Thoracic aorta (tissue), 2 donors: Measurements from ENCODE around the gene TMEM43. TPM values are rescaled to one million over a fixed set of nuclear protein-coding genes. Genes with fewer than 3 reads are reported as not detected.

Experiments used
- ATAC-seq: fragments of 150-250 bp; one replicate; pipeline ENCODE4 v1.8.0; 2017; ENCODE audit warnings: low read depth; ENCODE audit not compliant: insufficient number of reproducible peaks, low FRiP score
- DNase-seq: peaks from one replicate; pipeline ENCODE4 v3.0.0-alpha.2; 2020; ENCODE audit warnings: low spot score
- H3K27ac ChIP-seq, 2 donors: fragments of 200-600 bp; sonication (generic); 1 replicate in 1 of 2; 2 replicates in 1 of 2; pipeline ENCODE4 v1.5.1; 2016; ENCODE audit warnings: mild to moderate bottlenecking in 2 of 2, moderate library complexity in 2 of 2
- H3K27me3 ChIP-seq: fragments of 200-600 bp; sonication (generic); replicated peaks from 2 replicates; pipeline ENCODE4 v1.6.0; 2016; ENCODE audit warnings: mild to moderate bottlenecking; ENCODE audit not compliant: insufficient read depth
- H3K36me3 ChIP-seq: fragments of 200-600 bp; sonication (generic); one replicate; pipeline ENCODE4 v1.5.1; 2016
- H3K4me1 ChIP-seq, 2 donors: fragments of 200-600 bp; sonication (generic); 1 replicate in 1 of 2; 2 replicates in 1 of 2; pipeline versions ENCODE4 v1.5.1 to v1.6.0; 2016; ENCODE audit warnings: low read depth in 2 of 2, mild to moderate bottlenecking in 1 of 2; ENCODE audit not compliant: control insufficient read depth in 1 of 2
- H3K4me3 ChIP-seq: fragments of 200-600 bp; sonication (generic); 2 replicates; pipeline ENCODE4 v1.5.1; 2016; ENCODE audit warnings: mild to moderate bottlenecking
- H3K9me3 ChIP-seq: fragments of 200-600 bp; sonication (generic); 2 replicates; pipeline ENCODE4 v1.5.1; 2016
- total RNA-seq, 2 donors: library from RNA; depleted of rRNA; stranded (reverse); fragments of >200 nt; gene quantifications; one replicate each; pipeline versions ENCODE4 v1.1.0 to v1.2.3, GENCODE V29; 2016
- TF ChIP-seq, protein P1 (sequence below): fragments of 200-600 bp; sonication (generic); IDR thresholded peaks from one replicate; pipeline ENCODE4 v1.5.1; 2019; ENCODE audit warnings: antibody characterized with exemption

Gene TMEM43
- total RNA-seq, 2 donors from 2014 or later, result 161 to 195 TPM

- peak overlapping the region in 1 of 2 donors; percentile 25 for H3K27ac ChIP-seq
- ATAC-seq, result no peak
- H3K4me3 ChIP-seq, result no peak overlapping the region
- DNase-seq, result no peak
- no peaks in the 10 kb centered on the region for H3K27me3 ChIP-seq
- H3K4me1 ChIP-seq, result peaks cover 13 to 23% of the 10 kb centered on the region in 2 donors
- TF ChIP-seq, protein P1, sequence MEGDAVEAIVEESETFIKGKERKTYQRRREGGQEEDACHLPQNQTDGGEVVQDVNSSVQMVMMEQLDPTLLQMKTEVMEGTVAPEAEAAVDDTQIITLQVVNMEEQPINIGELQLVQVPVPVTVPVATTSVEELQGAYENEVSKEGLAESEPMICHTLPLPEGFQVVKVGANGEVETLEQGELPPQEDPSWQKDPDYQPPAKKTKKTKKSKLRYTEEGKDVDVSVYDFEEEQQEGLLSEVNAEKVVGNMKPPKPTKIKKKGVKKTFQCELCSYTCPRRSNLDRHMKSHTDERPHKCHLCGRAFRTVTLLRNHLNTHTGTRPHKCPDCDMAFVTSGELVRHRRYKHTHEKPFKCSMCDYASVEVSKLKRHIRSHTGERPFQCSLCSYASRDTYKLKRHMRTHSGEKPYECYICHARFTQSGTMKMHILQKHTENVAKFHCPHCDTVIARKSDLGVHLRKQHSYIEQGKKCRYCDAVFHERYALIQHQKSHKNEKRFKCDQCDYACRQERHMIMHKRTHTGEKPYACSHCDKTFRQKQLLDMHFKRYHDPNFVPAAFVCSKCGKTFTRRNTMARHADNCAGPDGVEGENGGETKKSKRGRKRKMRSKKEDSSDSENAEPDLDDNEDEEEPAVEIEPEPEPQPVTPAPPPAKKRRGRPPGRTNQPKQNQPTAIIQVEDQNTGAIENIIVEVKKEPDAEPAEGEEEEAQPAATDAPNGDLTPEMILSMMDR, result no peak
- H3K9me3 ChIP-seq, result no peaks in the 10 kb centered on the region
- peaks cover 68% of the 10 kb centered on the region for H3K36me3 ChIP-seq
Observed at GRCh38 chr3:14130707-14131106, 5.9 kb downstream of the TMEM43 start.

GRCh38 chr3:14131134-14131533 is 6.3 kb downstream of the TMEM43 start:
- H3K9me3 ChIP-seq, result no peaks in the 10 kb centered on the region
- ATAC-seq, result no peak
- peak overlapping the region in 1 of 2 donors; percentile 25 for H3K27ac ChIP-seq
- no peaks in the 10 kb centered on the region for H3K27me3 ChIP-seq
- H3K36me3 ChIP-seq, result peaks cover 72% of the 10 kb centered on the region
- DNase-seq, result no peak
- H3K4me1 ChIP-seq, result peaks cover 13 to 23% of the 10 kb centered on the region in 2 donors
- H3K4me3 ChIP-seq, result no peak overlapping the region
- TF ChIP-seq, protein P1, result no peak

DNA sequence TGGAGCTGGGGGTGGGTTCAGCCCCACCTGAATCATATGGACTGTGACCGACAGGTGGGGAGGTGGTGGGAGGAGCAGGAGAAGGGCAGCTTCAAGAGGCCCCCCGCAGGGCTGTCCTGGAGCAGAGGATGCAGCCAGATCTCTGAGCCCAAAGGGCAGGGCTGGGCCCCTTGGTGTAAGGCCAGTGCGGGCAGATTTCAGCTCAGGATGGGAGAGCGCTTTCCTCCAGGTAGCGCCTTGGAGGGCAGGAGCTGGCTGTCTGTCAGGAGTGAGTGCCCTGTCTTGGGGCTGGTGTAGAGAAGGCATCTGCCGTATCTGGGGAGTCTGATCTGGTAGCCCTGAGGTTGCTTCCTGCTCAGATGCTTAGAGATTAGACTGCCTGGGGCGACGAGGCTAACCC is 7.3 kb downstream of the TMEM43 start:
- TF ChIP-seq, protein P1, result no peak
- H3K27ac ChIP-seq, result no peak overlapping the region

GRCh38 chr3:14132689-14133088 is 7.8 kb downstream of the TMEM43 start:
- ATAC-seq (no peak), DNase-seq (no peak)
- TF ChIP-seq, protein P1, result no peak
- peaks cover 10 to 23% of the 10 kb centered on the region in 2 donors for H3K4me1 ChIP-seq
- no peak overlapping the region for H3K4me3 ChIP-seq
- peak overlapping the region in 1 of 2 donors; percentile 26 for H3K27ac ChIP-seq
- no peaks in the 10 kb centered on the region for H3K27me3 ChIP-seq
- peaks cover 74% of the 10 kb centered on the region for H3K36me3 ChIP-seq
- no peaks in the 10 kb centered on the region for H3K9me3 ChIP-seq

More for the DNA sequence above, 7.3 kb downstream of the TMEM43 start:
- Histone ChIP-seq H3K4me1 (peaks cover 10 to 23% of the 10 kb centered on the region in 2 donors), H3K27me3 (no peaks in the 10 kb centered on the region), H3K36me3 (peaks cover 74% of the 10 kb centered on the region), H3K4me3 (no peak overlapping the region), H3K9me3 (no peaks in the 10 kb centered on the region)
- ATAC-seq (no peak), DNase-seq (no peak)

- TF ChIP-seq, protein P1, result no peak
- Histone ChIP-seq H3K27ac (no peak overlapping the region), H3K9me3 (no peaks in the 10 kb centered on the region), H3K4me3 (no peak overlapping the region), H3K36me3 (peaks cover 74% of the 10 kb centered on the region), H3K27me3 (no peaks in the 10 kb centered on the region), H3K4me1 (peaks cover 10 to 24% of the 10 kb centered on the region in 2 donors)
- DNase-seq (no peak), ATAC-seq (no peak)
Observed at GRCh38 chr3:14133188-14133800, 8.4 kb downstream of the TMEM43 start.
